ENCODE results near the gene IL10RB. TPM values are rescaled to one million over a fixed set of nuclear protein-coding genes. Genes with fewer than 3 reads are reported as not detected.

The IL10RB gene
- total and polyA plus RNA-seq, 2 of the 8 experiments (the other 6 are each of a cell fraction or from before 2014, with no cell fraction given) = 2.7 to 3.2 TPM

DNA sequence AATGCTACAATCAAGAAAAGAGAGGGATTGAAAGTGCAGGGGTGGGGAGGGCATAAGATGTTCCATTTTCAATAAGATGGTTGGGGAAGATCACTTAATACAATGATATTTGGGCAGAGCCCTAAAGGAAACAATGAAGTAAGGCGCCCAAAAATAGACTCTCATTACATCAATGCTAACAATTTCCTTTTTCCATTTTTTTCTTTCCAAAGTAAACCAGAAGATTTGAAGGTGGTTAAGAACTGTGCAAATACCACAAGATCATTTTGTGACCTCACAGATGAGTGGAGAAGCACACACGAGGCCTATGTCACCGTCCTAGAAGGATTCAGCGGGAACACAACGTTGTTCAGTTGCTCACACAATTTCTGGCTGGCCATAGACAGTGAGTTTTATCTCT is 19.7 kb upstream of the IL10RB start:
- Histone ChIP-seq H4K20me1 (replicated peaks in 1 of 2; ENCODE audit: control insufficient read depth in 1 of 2, insufficient read depth in 2 of 2, low read length in 2 of 2) (no peaks in the 10 kb centered on the region), H3K23ac (ENCODE audit: insufficient read length) (no peak overlapping the region), H3K23me2 (ENCODE audit: low read depth, low read length) (no peaks in the 10 kb centered on the region), H3K27ac (ENCODE audit: low read depth, low read length) (no peak overlapping the region), H4K91ac (replicated peaks; ENCODE audit: insufficient read length, low read length) (no peak overlapping the region), H2BK20ac (ENCODE audit: low read length) (no peak overlapping the region), H3K4me1 (replicated peaks in 1 of 4; ENCODE audit: control insufficient read depth in 3 of 4, insufficient read depth in 4 of 4, low read length in 3 of 4) (no peaks in the 10 kb centered on the region), H3K79me2 (ENCODE audit: control insufficient read depth in 1 of 2, insufficient read depth in 2 of 2, low read length in 2 of 2) (no peaks in the 10 kb centered on the region), H3K9me3 (ENCODE audit: insufficient read depth in 2 of 2, low read depth in 1 of 2, low read length in 1 of 2) (no peaks in the 10 kb centered on the region; a peak in 1 of 4 replicates), H4K8ac (ENCODE audit: extremely low read depth, insufficient read depth, low read length) (no peak overlapping the region), H2BK15ac (ENCODE audit: low read length) (no peak overlapping the region), H2AK5ac (ENCODE audit: low read depth, low read length) (no peak overlapping the region), H3K14ac (ENCODE audit: insufficient read length) (no peak overlapping the region), H3K4ac (replicated peaks; ENCODE audit: insufficient read length, low read depth, low read length) (no peak overlapping the region), H2BK5ac (ENCODE audit: low read depth, low read length) (no peak overlapping the region), H2BK120ac (replicated peaks; ENCODE audit: low read depth, low read length) (no peak overlapping the region), H2AFZ (ENCODE audit: low read length) (no peak overlapping the region), H3K36me3 (ENCODE audit: control insufficient read depth in 2 of 4, insufficient read depth in 4 of 4, low read length in 3 of 4) (peaks cover 10 to 51% (median 26%) of the 10 kb centered on the region in 4 experiments), H3K27me3 (replicated peaks in 1 of 4; ENCODE audit: control insufficient read depth in 3 of 4, extremely low read depth in 1 of 4, insufficient read depth in 3 of 4, low read length in 3 of 4) (no peaks in the 10 kb centered on the region), H3K4me3 (ENCODE audit: extremely low read depth in 1 of 4, insufficient read depth in 2 of 4, low read depth in 3 of 4, low read length in 4 of 4) (no peak overlapping the region), H3K18ac (ENCODE audit: extremely low read depth, low read length) (no peak overlapping the region), H3K9ac (replicated peaks in 1 of 4; ENCODE audit: extremely low read depth in 1 of 4, low read depth in 3 of 4, low read length in 3 of 4) (no peak overlapping the region), H4K5ac (ENCODE audit: insufficient read length, low read depth, low read length) (no peak overlapping the region), H2BK12ac (ENCODE audit: low read depth, low read length) (no peak overlapping the region), H3K4me2 (ENCODE audit: insufficient read depth in 1 of 2, low read depth in 2 of 2, low read length in 2 of 2) (no peak overlapping the region), H3K56ac (replicated peaks; ENCODE audit: insufficient read length, low read depth, low read length) (no peak overlapping the region), H3K79me1 (ENCODE audit: low read depth, low read length) (no peaks in the 10 kb centered on the region)
- ChIA-PET POLR2A (ENCODE audit: partially characterized antibody) (no interaction called here), CTCF (ENCODE audit: partially characterized antibody) (no interaction called here)
- 88% methylated on average over 5 of the region's 5 CpGs; no CpG with 5 or more reads in 1 of the 2 experiments for WGBS, 2 experiments (ENCODE audit: extremely low coverage in 1 of 2, insufficient coverage in 1 of 2, insufficient read length in 1 of 2, insufficient replicate concordance in 2 of 2, low coverage in 1 of 2, low lambda C conversion rate in 2 of 2, missing lambda C conversion rate in 1 of 2)
- no peak for TF ChIP-seq ATF2 (IDR thresholded peaks at IDR 0.05; ENCODE audit: low read length)
- no peak for TF ChIP-seq SAP30 (IDR thresholded peaks at IDR 0.05; ENCODE audit: insufficient read depth, insufficient replicate concordance, low read length)
- TF ChIP-seq CTBP2 (IDR thresholded peaks at IDR 0.05; ENCODE audit: borderline replicate concordance, insufficient read depth, insufficient read length, low read length) = no peak
- no peak for FAIRE-seq
- DNase-seq (ENCODE audit: low read depth in 1 of 2, low spot score in 2 of 2) = no peak

All from H1 (cell line).